ENCODE results near the gene ZNF593OS.

Gene ZNF593OS

GRCh38 chr1:26171084-26172072 is at the start of gene ZNF593OS:
TSS of gene ZNF593OS (minus strand) at chr1:26171832. CDS start at chr1:26171661, 171 bp downstream.
- TF ChIP-seq CTCF (IDR thresholded peaks at IDR 0.05) = no peak

- TF ChIP-seq CTCF (IDR thresholded peaks at IDR 0.05) = no peak
Observed at GRCh38 chr1:26221094-26221493, 49.5 kb upstream of the ZNF593OS start.

- TF ChIP-seq CTCF (IDR thresholded peaks at IDR 0.05) = no peak
Observed at GRCh38 chr1:26220199-26220912, 48.7 kb upstream of the ZNF593OS start.

- TF ChIP-seq CTCF (IDR thresholded peaks at IDR 0.05) = no peak
Observed at GRCh38 chr1:26218906-26219494, 47.4 kb upstream of the ZNF593OS start.

- TF ChIP-seq CTCF (IDR thresholded peaks at IDR 0.05) = no peak
Observed at GRCh38 chr1:26215246-26215645, 43.6 kb upstream of the ZNF593OS start.

GRCh38 chr1:26213335-26213905 is 41.8 kb upstream of the ZNF593OS start:
- TF ChIP-seq CTCF (IDR thresholded peaks at IDR 0.05) = no peak

GRCh38 chr1:26212726-26213125 is 41.1 kb upstream of the ZNF593OS start:
- TF ChIP-seq CTCF (IDR thresholded peaks at IDR 0.05) = no peak

Data from LNCAP (cell line).